K562 (cell line): ENCODE results near the gene CARD11. TPM values are rescaled to one million over a fixed set of nuclear protein-coding genes. Genes with fewer than 3 reads are reported as not detected.

Source experiments
- ERF ChIP-seq: fragments of 450-650 bp; formaldehyde crosslinking; IDR thresholded peaks from 2 replicates; pipeline ENCODE4 v1.4.0; 2020; ENCODE audit warnings: mild to moderate bottlenecking, mixed read lengths
- HDAC2 ChIP-seq: fragments of 450-650 bp; IDR thresholded peaks from 2 replicates; pipeline ENCODE4 v1.6.1; 2016; ENCODE audit warnings: mild to moderate bottlenecking
- HEY1 ChIP-seq: fragments of 250-450 bp; sonication (Bioruptor Pico); IDR thresholded peaks from 2 replicates; pipeline ENCODE4 v1.5.0; 2020; ENCODE audit warnings: mild to moderate bottlenecking, moderate library complexity, borderline replicate concordance
- NR1H2 ChIP-seq: sonication (generic); formaldehyde crosslinking; IDR thresholded peaks from 2 replicates; pipeline ENCODE4 v1.4.0; 2020; ENCODE audit warnings: mild to moderate bottlenecking, missing genetic modification reagents
- PBX2 ChIP-seq, 2 experiments: IDR thresholded peaks in 1 of 2; conservative IDR thresholded peaks in 1 of 2; 2 replicates each; pipeline ENCODE4 v1.6.1; 2016; ENCODE audit warnings: low read depth in 2 of 2, mild to moderate bottlenecking in 1 of 2, missing compliant biosample characterization in 1 of 2, missing genetic modification characterization in 1 of 2, moderate library complexity in 1 of 2
- PHTF2 ChIP-seq: fragments of 250-450 bp; sonication (Bioruptor Pico); IDR thresholded peaks from 2 replicates; pipeline ENCODE4 v1.5.0; 2021; ENCODE audit warnings: mild to moderate bottlenecking
- RHOXF2B ChIP-seq: fragments of 250-450 bp; sonication (Bioruptor Pico); conservative IDR thresholded peaks from 2 replicates; pipeline ENCODE4 v1.5.1; 2021
- ZNF316 ChIP-seq: fragments of 450-650 bp; IDR thresholded peaks from 2 replicates; pipeline ENCODE4 v1.6.1; 2016
- polyA plus RNA-seq, 8 experiments: library from polyadenylated mRNA; depleted of rRNA in 4 of 8; stranded (reverse) in 5 of 8; unstranded in 3 of 8; fragments of >200 nt; fragmentation: Nextera tagmentation in 2 of 8; fragmentation: Illumina TruSeq in 1 of 8; extraction: Ambion mirVana in 2 of 8; extraction: Trizol in 1 of 8; gene quantifications; 2 replicates each; pipeline versions ENCODE4 v1.2.1 to v1.2.3, GENCODE V29; 2011 to 2014; ENCODE audit warnings: inconsistent platforms in 1 of 8, missing spikeins in 1 of 8
- total RNA-seq, 7 experiments: library from RNA; depleted of rRNA in 6 of 7; stranded (reverse); fragments of >200 nt in 6 of 7; fragmentation: Illumina TruSeq in 2 of 7; extraction: Trizol in 2 of 7; gene quantifications; 2 replicates each; pipeline versions ENCODE4 v1.2.1 to v1.2.3, GENCODE V29; 2011 to 2021; ENCODE audit warnings: low replicate concordance in 1 of 7
- TF ChIP-seq, protein P1 (sequence below): fragments of 450-650 bp; IDR thresholded peaks from 2 replicates; pipeline ENCODE4 v1.6.1; 2016; ENCODE audit warnings: mild to moderate bottlenecking, moderate library complexity
- TF ChIP-seq, protein P2 (sequence below): fragments of 450-650 bp; IDR thresholded peaks from 2 replicates; pipeline ENCODE4 v1.6.1; 2017; ENCODE audit warnings: antibody characterized with exemption, mild to moderate bottlenecking

The CARD11 gene
- total and polyA plus RNA-seq, 9 of the 15 experiments (the other 6 are each of a cell fraction or from before 2014, with no cell fraction given): 0.07 to 12.8 (median 5.7) TPM

- TF ChIP-seq, protein P1, sequence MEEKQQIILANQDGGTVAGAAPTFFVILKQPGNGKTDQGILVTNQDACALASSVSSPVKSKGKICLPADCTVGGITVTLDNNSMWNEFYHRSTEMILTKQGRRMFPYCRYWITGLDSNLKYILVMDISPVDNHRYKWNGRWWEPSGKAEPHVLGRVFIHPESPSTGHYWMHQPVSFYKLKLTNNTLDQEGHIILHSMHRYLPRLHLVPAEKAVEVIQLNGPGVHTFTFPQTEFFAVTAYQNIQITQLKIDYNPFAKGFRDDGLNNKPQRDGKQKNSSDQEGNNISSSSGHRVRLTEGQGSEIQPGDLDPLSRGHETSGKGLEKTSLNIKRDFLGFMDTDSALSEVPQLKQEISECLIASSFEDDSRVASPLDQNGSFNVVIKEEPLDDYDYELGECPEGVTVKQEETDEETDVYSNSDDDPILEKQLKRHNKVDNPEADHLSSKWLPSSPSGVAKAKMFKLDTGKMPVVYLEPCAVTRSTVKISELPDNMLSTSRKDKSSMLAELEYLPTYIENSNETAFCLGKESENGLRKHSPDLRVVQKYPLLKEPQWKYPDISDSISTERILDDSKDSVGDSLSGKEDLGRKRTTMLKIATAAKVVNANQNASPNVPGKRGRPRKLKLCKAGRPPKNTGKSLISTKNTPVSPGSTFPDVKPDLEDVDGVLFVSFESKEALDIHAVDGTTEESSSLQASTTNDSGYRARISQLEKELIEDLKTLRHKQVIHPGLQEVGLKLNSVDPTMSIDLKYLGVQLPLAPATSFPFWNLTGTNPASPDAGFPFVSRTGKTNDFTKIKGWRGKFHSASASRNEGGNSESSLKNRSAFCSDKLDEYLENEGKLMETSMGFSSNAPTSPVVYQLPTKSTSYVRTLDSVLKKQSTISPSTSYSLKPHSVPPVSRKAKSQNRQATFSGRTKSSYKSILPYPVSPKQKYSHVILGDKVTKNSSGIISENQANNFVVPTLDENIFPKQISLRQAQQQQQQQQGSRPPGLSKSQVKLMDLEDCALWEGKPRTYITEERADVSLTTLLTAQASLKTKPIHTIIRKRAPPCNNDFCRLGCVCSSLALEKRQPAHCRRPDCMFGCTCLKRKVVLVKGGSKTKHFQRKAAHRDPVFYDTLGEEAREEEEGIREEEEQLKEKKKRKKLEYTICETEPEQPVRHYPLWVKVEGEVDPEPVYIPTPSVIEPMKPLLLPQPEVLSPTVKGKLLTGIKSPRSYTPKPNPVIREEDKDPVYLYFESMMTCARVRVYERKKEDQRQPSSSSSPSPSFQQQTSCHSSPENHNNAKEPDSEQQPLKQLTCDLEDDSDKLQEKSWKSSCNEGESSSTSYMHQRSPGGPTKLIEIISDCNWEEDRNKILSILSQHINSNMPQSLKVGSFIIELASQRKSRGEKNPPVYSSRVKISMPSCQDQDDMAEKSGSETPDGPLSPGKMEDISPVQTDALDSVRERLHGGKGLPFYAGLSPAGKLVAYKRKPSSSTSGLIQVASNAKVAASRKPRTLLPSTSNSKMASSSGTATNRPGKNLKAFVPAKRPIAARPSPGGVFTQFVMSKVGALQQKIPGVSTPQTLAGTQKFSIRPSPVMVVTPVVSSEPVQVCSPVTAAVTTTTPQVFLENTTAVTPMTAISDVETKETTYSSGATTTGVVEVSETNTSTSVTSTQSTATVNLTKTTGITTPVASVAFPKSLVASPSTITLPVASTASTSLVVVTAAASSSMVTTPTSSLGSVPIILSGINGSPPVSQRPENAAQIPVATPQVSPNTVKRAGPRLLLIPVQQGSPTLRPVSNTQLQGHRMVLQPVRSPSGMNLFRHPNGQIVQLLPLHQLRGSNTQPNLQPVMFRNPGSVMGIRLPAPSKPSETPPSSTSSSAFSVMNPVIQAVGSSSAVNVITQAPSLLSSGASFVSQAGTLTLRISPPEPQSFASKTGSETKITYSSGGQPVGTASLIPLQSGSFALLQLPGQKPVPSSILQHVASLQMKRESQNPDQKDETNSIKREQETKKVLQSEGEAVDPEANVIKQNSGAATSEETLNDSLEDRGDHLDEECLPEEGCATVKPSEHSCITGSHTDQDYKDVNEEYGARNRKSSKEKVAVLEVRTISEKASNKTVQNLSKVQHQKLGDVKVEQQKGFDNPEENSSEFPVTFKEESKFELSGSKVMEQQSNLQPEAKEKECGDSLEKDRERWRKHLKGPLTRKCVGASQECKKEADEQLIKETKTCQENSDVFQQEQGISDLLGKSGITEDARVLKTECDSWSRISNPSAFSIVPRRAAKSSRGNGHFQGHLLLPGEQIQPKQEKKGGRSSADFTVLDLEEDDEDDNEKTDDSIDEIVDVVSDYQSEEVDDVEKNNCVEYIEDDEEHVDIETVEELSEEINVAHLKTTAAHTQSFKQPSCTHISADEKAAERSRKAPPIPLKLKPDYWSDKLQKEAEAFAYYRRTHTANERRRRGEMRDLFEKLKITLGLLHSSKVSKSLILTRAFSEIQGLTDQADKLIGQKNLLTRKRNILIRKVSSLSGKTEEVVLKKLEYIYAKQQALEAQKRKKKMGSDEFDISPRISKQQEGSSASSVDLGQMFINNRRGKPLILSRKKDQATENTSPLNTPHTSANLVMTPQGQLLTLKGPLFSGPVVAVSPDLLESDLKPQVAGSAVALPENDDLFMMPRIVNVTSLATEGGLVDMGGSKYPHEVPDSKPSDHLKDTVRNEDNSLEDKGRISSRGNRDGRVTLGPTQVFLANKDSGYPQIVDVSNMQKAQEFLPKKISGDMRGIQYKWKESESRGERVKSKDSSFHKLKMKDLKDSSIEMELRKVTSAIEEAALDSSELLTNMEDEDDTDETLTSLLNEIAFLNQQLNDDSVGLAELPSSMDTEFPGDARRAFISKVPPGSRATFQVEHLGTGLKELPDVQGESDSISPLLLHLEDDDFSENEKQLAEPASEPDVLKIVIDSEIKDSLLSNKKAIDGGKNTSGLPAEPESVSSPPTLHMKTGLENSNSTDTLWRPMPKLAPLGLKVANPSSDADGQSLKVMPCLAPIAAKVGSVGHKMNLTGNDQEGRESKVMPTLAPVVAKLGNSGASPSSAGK: peak; percentile 45
- TF ChIP-seq, protein P2, sequence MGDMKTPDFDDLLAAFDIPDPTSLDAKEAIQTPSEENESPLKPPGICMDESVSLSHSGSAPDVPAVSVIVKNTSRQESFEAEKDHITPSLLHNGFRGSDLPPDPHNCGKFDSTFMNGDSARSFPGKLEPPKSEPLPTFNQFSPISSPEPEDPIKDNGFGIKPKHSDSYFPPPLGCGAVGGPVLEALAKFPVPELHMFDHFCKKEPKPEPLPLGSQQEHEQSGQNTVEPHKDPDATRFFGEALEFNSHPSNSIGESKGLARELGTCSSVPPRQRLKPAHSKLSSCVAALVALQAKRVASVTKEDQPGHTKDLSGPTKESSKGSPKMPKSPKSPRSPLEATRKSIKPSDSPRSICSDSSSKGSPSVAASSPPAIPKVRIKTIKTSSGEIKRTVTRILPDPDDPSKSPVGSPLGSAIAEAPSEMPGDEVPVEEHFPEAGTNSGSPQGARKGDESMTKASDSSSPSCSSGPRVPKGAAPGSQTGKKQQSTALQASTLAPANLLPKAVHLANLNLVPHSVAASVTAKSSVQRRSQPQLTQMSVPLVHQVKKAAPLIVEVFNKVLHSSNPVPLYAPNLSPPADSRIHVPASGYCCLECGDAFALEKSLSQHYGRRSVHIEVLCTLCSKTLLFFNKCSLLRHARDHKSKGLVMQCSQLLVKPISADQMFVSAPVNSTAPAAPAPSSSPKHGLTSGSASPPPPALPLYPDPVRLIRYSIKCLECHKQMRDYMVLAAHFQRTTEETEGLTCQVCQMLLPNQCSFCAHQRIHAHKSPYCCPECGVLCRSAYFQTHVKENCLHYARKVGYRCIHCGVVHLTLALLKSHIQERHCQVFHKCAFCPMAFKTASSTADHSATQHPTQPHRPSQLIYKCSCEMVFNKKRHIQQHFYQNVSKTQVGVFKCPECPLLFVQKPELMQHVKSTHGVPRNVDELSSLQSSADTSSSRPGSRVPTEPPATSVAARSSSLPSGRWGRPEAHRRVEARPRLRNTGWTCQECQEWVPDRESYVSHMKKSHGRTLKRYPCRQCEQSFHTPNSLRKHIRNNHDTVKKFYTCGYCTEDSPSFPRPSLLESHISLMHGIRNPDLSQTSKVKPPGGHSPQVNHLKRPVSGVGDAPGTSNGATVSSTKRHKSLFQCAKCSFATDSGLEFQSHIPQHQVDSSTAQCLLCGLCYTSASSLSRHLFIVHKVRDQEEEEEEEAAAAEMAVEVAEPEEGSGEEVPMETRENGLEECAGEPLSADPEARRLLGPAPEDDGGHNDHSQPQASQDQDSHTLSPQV: 0 out of 2 replicates have a peak, but pooled peaks have one; percentile 26
- TF ChIP-seq HEY1 (CRISPR knock-in tag) (no peak), PHTF2 (CRISPR knock-in tag) (no peak), RHOXF2B (CRISPR knock-in tag) (no peak), ZNF316 (no peak), PBX2 (CRISPR knock-in tag; IDR thresholded peaks at IDR 0.05; ENCODE audit: low read depth) (no peak), PBX2 (tag; conservative IDR thresholded peaks at IDR 0.05; ENCODE audit: low read depth) (peak; percentile 65; the same call in 1 of the 2 replicates), ERF (CRISPR knock-in tag) (no peak), NR1H2 (CRISPR knock-in tag) (no peak), HDAC2 (no peak)
- TF ChIP-seq, all 486 proteins: peak for 11
These were observed 90.6 kb downstream of the CARD11 start (continued) for GRCh38 chr7:2953099-2953498.
